Activated CD8-positive, alpha-beta memory T cell treated with anti-CD3 and anti-CD28 coated beads, Interleukin-2, amount 50 U/mL, for 24 hours (primary cell): ENCODE measurements around the gene EHD1.
"Not testable (repeated sequence)": the region's sequence is repeated elsewhere in the genome, so short reads cannot be mapped to it uniquely, and the experiment has no call there.

Experiments used
- DNase-seq: peaks from one replicate; pipeline ENCODE4 v3.0.0-alpha.2; 2020; ENCODE audit errors: extremely low read depth

The EHD1 gene

GRCh38 chr11:64826578-64827450, 51.6 kb downstream of the EHD1 start:
- no peak for DNase-seq

GRCh38 chr11:64826062-64826461, 52.4 kb downstream of the EHD1 start:
- DNase-seq: no peak

GRCh38 chr11:64823568-64824119, 54.8 kb downstream of the EHD1 start:
- no peak for DNase-seq

GRCh38 chr11:64817476-64817875, 60.9 kb downstream of the EHD1 start:
- DNase-seq: no peak

- DNase-seq: not testable (repeated sequence)
Observed at GRCh38 chr11:64815433-64815832, 63.0 kb downstream of the EHD1 start.

- DNase-seq: no peak
Observed at GRCh38 chr11:64814712-64815187, 63.7 kb downstream of the EHD1 start.

GRCh38 chr11:64813826-64814225, 64.6 kb downstream of the EHD1 start:
- DNase-seq: no peak

GRCh38 chr11:64810891-64811272, 67.5 kb downstream of the EHD1 start:
- DNase-seq: no peak

GRCh38 chr11:64810271-64810890, 68.0 kb downstream of the EHD1 start, which contains the start of gene MEN1:
Gene MEN1 (minus strand): TSS chr11:64810551. CDS start chr11:64810109, 442 bp downstream.
- peak; percentile 63 for DNase-seq

GRCh38 chr11:64809781-64810241, 68.6 kb downstream of the EHD1 start:
- DNase-seq: no peak

GRCh38 chr11:64805481-64805880, 72.9 kb downstream of the EHD1 start:
- no peak for DNase-seq

- DNase-seq: no peak
Observed at GRCh38 chr11:64804346-64805210, 73.8 kb downstream of the EHD1 start.

- DNase-seq: no peak
Observed at GRCh38 chr11:64803846-64804345, 74.5 kb downstream of the EHD1 start.

GRCh38 chr11:64803158-64803845, 75.1 kb downstream of the EHD1 start, which contains the start of gene MAP4K2:
Gene MAP4K2 (minus strand): TSS chr11:64803214. CDS start chr11:64803149, 65 bp downstream.
- DNase-seq: peak; percentile 37

- no peak for DNase-seq
Observed at GRCh38 chr11:64802370-64803157, 75.9 kb downstream of the EHD1 start.
